ENCODE results near the gene NPAS4. TPM values are rescaled to one million over a fixed set of nuclear protein-coding genes. Genes with fewer than 3 reads are reported as not detected.

Gene NPAS4
- total and polyA plus RNA-seq, 9 of the 15 experiments (the other 6 are each of a cell fraction or from before 2014, with no cell fraction given): not detected

DNA sequence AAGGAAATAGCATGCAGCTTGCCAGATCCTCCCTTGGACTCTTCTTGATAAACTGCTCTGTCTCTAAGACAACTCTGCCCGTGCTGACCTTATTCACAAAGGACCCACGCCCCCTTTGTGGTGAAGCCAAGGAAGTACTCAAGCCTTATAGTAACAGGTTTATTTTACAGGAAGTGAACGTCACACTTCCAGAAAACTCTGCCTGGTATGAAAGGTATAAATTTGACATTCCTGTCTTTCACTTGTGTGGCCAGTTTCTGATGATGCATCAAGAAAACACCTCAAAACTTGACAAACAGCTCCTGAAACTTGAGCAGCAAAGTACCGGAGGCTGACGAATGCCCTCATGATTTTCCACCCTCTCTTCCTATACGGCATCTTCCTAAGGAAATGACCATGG is 33.4 kb downstream of the NPAS4 start:
- H3K4me3 ChIP-seq: no peak overlapping the region
- ChIA-PET CTCF (ENCODE audit: low intra/inter-chr PET ratio) (no interaction called here), POLR2A (interaction anchor here (0.8 to 2.6 kb wide), 4 partner anchors 9 to 372 kb away, joined by 3 to 9 read pairs (median 4); partner anchors contain the start of genes DPP3 and MRPL11)
- ATAC-seq: no peak
- H3K36me3 ChIP-seq (ENCODE audit: control insufficient read depth, insufficient read depth, low read length): no peaks in the 10 kb centered on the region
- no peak for DNase-seq (ENCODE audit: extremely low read depth in 1 of 4, low spot score in 3 of 4)
- no TSS peak for BruUV-seq (replicated peaks)
- FAIRE-seq: no peak
- H2AFZ ChIP-seq (ENCODE audit: low read depth, low read length): no peak overlapping the region
- WGBS (ENCODE audit: insufficient coverage, low coverage, missing lambda C conversion rate): 3% methylated on average over 6 of the region's 6 CpGs
- H4K20me1 ChIP-seq (replicated peaks; ENCODE audit: control insufficient read depth, insufficient read depth, low read length): no peaks in the 10 kb centered on the region
- in situ Hi-C loops (cut with MboI) (no loop called here), intact Hi-C loops (cut with micrococcal nuclease) (no loop called here)
- no peak overlapping the region for H3K27ac ChIP-seq (ENCODE audit: extremely low read depth, low read depth, low read length)
- no peak overlapping the region for H3K9ac ChIP-seq (ENCODE audit: insufficient read depth in 1 of 2, low read depth in 2 of 2, low read length in 2 of 2)
- peaks cover 0 to 4% of the 10 kb centered on the region in 2 experiments; a peak in 1 of 5 replicates for H3K4me1 ChIP-seq (replicated peaks in 1 of 2; ENCODE audit: control insufficient read depth in 2 of 2, insufficient read depth in 2 of 2, low read length in 2 of 2)
- H3K27me3 ChIP-seq (ENCODE audit: control insufficient read depth in 2 of 2, insufficient read depth in 2 of 2, low read length in 2 of 2): peaks cover 5 to 35% of the 10 kb centered on the region in 2 experiments; a peak in 4 of 5 replicates
- no peaks in the 10 kb centered on the region for H3K79me2 ChIP-seq (ENCODE audit: control insufficient read depth, insufficient read depth, low read length)
- H3K9me1 ChIP-seq (ENCODE audit: control insufficient read depth, insufficient read depth, low read length): no peaks in the 10 kb centered on the region
- no peak overlapping the region for H3K4me2 ChIP-seq (ENCODE audit: insufficient read depth, low read length)
- 0 out of 2 replicates have a peak, but pooled peaks cover 4% of the 10 kb centered on the region for H3K9me3 ChIP-seq (replicated peaks; ENCODE audit: control insufficient read depth, insufficient read depth, low read depth, low read length)
- TF ChIP-seq CLOCK (CRISPR knock-in tag; IDR thresholded peaks at IDR 0.05; ENCODE audit: borderline replicate concordance) (no peak), EZH2 (IDR thresholded peaks at IDR 0.05; ENCODE audit: borderline replicate concordance, low read depth, low read length) (no peak), VEZF1 (CRISPR knock-in tag; IDR thresholded peaks at IDR 0.05) (no peak), E4F1 (CRISPR knock-in tag; IDR thresholded peaks at IDR 0.05; ENCODE audit: borderline replicate concordance) (no peak), FOXP4 (CRISPR knock-in tag; IDR thresholded peaks at IDR 0.05; ENCODE audit: borderline replicate concordance) (no peak), TCF7 (IDR thresholded peaks at IDR 0.05; ENCODE audit: borderline replicate concordance) (no peak), ZNF24 (IDR thresholded peaks at IDR 0.05) (no peak)
- TF ChIP-seq, protein P1, sequence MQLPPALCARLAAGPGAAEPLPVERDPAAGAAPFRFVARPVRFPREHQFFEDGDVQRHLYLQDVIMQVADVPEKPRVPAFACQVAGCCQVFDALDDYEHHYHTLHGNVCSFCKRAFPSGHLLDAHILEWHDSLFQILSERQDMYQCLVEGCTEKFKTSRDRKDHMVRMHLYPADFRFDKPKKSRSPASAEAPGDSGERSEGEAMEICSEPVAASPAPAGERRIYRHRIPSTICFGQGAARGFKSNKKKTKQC (CRISPR knock-in tag; IDR thresholded peaks at IDR 0.05): no peak
- TF ChIP-seq, protein P2, sequence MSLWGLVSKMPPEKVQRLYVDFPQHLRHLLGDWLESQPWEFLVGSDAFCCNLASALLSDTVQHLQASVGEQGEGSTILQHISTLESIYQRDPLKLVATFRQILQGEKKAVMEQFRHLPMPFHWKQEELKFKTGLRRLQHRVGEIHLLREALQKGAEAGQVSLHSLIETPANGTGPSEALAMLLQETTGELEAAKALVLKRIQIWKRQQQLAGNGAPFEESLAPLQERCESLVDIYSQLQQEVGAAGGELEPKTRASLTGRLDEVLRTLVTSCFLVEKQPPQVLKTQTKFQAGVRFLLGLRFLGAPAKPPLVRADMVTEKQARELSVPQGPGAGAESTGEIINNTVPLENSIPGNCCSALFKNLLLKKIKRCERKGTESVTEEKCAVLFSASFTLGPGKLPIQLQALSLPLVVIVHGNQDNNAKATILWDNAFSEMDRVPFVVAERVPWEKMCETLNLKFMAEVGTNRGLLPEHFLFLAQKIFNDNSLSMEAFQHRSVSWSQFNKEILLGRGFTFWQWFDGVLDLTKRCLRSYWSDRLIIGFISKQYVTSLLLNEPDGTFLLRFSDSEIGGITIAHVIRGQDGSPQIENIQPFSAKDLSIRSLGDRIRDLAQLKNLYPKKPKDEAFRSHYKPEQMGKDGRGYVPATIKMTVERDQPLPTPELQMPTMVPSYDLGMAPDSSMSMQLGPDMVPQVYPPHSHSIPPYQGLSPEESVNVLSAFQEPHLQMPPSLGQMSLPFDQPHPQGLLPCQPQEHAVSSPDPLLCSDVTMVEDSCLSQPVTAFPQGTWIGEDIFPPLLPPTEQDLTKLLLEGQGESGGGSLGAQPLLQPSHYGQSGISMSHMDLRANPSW (CRISPR knock-in tag; IDR thresholded peaks at IDR 0.05): no peak
